Kidney epithelial cell (primary cell): ENCODE results near the gene RCAN2. TPM values are rescaled to one million over a fixed set of nuclear protein-coding genes. Genes with fewer than 3 reads are reported as not detected.

Source experiments
- DNase-seq: peaks from one replicate; pipeline ENCODE4 v3.0.0-alpha.2; 2010; ENCODE audit warnings: low read depth
- H3K27me3 ChIP-seq: 2 replicates; pipeline ENCODE4 v1.6.0; 2011; ENCODE audit warnings: low read length; ENCODE audit not compliant: control insufficient read depth, insufficient read depth
- H3K36me3 ChIP-seq: 2 replicates; pipeline ENCODE4 v1.5.1; 2011; ENCODE audit warnings: low read length; ENCODE audit not compliant: control insufficient read depth, insufficient read depth
- H3K4me3 ChIP-seq: 2 replicates; pipeline ENCODE4 v1.5.1; 2011; ENCODE audit warnings: low read depth, mild to moderate bottlenecking, control low read depth, low read length
- total RNA-seq: library from RNA; depleted of rRNA; stranded (reverse); fragments of >200 nt; gene quantifications from 2 replicates; pipeline ENCODE4 v1.2.3, GENCODE V29; 2015
- TF ChIP-seq, protein P1 (sequence below): IDR thresholded peaks from 2 replicates; pipeline ENCODE4 v1.5.1; 2011; ENCODE audit warnings: mild to moderate bottlenecking, moderate library complexity, low read length, control low read depth, inconsistent platforms; ENCODE audit not compliant: insufficient read depth, poor library complexity, severe bottlenecking

The RCAN2 gene
- total RNA-seq, 1 donor from 2014 or later: 6.2 TPM

DNA sequence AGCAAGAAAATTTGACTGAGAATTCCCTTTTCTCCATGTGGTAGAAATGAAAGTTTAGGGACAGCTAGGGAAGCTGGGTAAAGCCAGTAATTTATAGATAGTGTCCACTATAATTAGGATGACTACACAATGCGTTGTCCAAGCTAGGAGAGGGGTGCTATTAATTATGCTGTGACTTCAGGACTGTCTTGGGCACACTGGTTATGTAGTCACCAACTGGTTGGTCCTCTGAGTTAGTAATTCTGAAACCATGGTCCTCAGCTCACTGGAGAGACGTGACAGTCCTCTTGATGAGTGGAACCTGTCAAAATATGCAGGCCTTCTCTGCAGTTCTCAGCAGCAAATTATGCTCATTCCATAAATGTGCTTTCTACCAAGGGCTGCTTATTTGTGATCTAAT, 225.9 kb downstream of the RCAN2 start:
- H3K27me3 ChIP-seq: peaks cover 1% of the 10 kb centered on the region
- no peak overlapping the region for H3K4me3 ChIP-seq
- TF ChIP-seq, protein P1, sequence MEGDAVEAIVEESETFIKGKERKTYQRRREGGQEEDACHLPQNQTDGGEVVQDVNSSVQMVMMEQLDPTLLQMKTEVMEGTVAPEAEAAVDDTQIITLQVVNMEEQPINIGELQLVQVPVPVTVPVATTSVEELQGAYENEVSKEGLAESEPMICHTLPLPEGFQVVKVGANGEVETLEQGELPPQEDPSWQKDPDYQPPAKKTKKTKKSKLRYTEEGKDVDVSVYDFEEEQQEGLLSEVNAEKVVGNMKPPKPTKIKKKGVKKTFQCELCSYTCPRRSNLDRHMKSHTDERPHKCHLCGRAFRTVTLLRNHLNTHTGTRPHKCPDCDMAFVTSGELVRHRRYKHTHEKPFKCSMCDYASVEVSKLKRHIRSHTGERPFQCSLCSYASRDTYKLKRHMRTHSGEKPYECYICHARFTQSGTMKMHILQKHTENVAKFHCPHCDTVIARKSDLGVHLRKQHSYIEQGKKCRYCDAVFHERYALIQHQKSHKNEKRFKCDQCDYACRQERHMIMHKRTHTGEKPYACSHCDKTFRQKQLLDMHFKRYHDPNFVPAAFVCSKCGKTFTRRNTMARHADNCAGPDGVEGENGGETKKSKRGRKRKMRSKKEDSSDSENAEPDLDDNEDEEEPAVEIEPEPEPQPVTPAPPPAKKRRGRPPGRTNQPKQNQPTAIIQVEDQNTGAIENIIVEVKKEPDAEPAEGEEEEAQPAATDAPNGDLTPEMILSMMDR: no peak
- DNase-seq: no peak
- H3K36me3 ChIP-seq: no peaks in the 10 kb centered on the region

DNA sequence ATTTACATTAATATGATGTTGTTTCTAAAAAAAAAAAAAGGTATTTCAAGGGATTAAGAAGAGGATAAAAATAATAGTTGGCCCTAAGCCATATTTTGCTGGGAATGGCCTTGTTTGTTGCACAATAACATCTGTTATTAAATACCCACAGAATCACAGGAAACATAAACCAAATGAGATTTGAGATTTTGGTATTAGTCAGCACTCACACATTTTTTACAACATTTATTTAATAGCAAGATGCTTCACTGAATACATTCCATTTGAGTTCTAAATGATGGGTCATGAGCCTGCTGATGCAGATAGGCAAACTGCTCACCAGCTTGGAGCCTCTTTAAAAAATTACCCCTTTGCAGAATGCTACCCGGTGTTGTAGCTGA, 227.6 kb downstream of the RCAN2 start:
- TF ChIP-seq, protein P1: no peak
- H3K27me3 ChIP-seq: peaks cover 2% of the 10 kb centered on the region
- DNase-seq: no peak
- H3K36me3 ChIP-seq: no peaks in the 10 kb centered on the region
- no peak overlapping the region for H3K4me3 ChIP-seq

DNA sequence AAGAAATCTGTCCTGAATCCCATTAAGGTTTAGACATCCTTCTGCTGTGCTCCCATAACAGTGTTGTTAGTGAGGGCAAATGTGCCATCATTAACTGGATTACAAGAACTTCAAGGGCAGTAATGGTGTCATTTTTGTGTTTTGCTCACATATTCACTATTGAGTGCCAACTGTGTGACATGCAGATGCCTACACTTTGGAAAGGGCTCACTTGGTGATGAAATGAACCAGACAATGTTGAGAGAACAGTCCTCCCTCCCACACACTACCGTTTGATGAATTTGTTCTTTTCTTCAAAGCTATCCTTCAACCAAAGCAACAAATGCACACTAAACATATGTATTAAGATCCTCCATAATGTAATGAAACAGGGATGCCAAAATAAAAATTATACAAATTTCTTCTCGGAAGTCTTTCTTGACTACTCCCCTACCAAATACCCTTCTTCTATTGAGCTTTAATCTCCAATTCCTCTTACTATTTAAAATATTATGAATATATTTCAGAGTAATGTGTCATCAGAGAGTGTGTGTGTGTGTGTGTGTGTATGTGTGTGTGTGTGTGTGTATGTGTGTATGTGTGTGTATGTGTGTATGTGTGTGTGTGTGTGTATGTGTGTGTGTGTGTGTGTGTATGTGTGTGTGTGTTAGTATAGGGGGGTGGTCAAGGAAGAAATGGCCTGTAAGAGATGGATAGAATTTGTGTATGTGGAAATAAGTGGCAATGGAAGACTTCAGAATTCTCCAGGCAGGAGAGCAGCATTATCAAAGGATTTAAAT, 228.1 kb downstream of the RCAN2 start:
- Histone ChIP-seq H3K27me3 (peaks cover 2% of the 10 kb centered on the region), H3K4me3 (no peak overlapping the region), H3K36me3 (no peaks in the 10 kb centered on the region)
- TF ChIP-seq, protein P1: no peak
- DNase-seq: no peak

DNA sequence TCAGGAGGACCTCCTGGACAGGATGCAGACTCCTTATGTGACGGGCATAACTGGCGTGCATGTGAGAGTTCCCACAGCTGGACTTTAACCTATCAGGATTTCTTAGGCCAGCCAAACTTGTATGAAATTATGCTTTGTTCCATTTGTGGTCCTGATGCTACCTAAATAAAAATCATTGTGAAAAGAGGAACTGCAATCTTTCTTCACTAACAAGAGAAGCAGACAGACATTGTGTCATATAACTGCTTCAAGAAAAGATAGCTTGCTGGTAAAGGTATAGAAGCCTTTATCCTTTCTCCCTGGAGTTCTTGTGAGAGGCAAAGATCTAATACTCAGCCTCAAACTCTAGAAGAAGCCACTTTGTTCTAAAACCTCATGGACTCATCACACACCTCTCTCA, 233.0 kb downstream of the RCAN2 start:
- Histone ChIP-seq H3K36me3 (no peaks in the 10 kb centered on the region), H3K4me3 (no peak overlapping the region), H3K27me3 (peaks cover 2% of the 10 kb centered on the region)
- no peak for DNase-seq
- TF ChIP-seq, protein P1: no peak

DNA sequence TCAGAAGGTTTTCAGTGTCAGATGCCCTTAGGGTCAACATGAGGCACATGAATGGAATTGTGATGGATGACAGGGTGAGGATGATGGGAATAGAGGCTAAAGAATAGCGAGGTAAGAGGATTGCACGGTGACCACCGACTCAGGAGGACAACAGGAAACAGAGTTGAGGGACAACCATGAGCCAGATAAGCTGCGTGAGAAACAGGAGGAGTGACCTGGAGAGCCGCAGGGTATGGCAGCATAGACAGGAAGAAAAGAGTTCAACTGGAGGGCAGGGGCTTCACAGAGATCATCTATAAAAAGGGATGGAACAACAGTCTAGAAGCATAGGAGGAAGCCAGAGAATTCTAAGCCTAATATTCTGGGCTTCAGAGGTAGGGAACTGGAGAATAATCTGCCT, 235.7 kb downstream of the RCAN2 start:
- Histone ChIP-seq H3K27me3 (peaks cover 2% of the 10 kb centered on the region), H3K36me3 (no peaks in the 10 kb centered on the region), H3K4me3 (no peak overlapping the region)
- no peak for DNase-seq
- TF ChIP-seq, protein P1: no peak

DNA sequence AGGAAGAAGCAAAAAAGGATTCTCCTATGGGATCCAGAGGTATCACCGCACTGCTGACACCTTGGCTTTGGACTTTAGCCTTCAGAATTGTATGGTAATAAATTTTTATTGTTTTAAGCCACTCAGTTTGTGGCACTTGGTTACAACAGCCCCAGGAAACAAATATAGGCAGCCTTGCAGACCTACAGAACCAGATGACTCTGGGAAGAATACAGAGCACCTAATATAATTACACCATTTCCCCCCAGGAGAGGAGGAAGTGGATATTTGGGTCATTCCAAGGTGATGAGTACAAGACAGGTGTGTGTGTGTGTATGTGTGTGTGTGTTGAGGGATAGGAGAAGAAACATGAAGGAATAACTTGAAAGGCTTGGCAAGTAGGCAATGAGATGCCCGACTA, 236.3 kb downstream of the RCAN2 start:
- Histone ChIP-seq H3K36me3 (no peaks in the 10 kb centered on the region), H3K27me3 (no peaks in the 10 kb centered on the region), H3K4me3 (no peak overlapping the region)
- TF ChIP-seq, protein P1: no peak
- DNase-seq: no peak
